H9 (cell line): ENCODE measurements around the gene DCAF7. TPM values are rescaled to one million over a fixed set of nuclear protein-coding genes. Genes with fewer than 3 reads are reported as not detected.

Experiments
- DNase-seq: peaks from one replicate; pipeline ENCODE4 v3.0.0-alpha.2; 2017
- H2AFZ ChIP-seq: one replicate; pipeline ENCODE4 v1.6.1; 2013; ENCODE audit warnings: mild to moderate bottlenecking, low read length, control low read depth, moderate library complexity
- H2AK5ac ChIP-seq: 2 replicates; pipeline ENCODE4 v1.6.1; 2013; ENCODE audit warnings: low read length, control low read depth, mixed read lengths; ENCODE audit not compliant: insufficient read length
- H2BK120ac ChIP-seq: one replicate; pipeline ENCODE4 v1.6.1; 2013; ENCODE audit warnings: low read depth, mild to moderate bottlenecking, low read length, control low read depth, inconsistent platforms; ENCODE audit not compliant: poor library complexity, severe bottlenecking
- H2BK12ac ChIP-seq: 2 replicates; pipeline ENCODE4 v1.6.1; 2013; ENCODE audit warnings: low read length, control low read depth, mixed read lengths, low read depth; ENCODE audit not compliant: insufficient read length
- H2BK15ac ChIP-seq: 2 replicates; pipeline ENCODE4 v1.6.1; 2013; ENCODE audit warnings: low read depth, low read length, control low read depth
- H2BK20ac ChIP-seq: one replicate; pipeline ENCODE4 v1.6.1; 2013; ENCODE audit warnings: low read depth, mild to moderate bottlenecking, low read length, control low read depth, inconsistent platforms; ENCODE audit not compliant: poor library complexity, severe bottlenecking
- H2BK5ac ChIP-seq: 2 replicates; pipeline ENCODE4 v1.6.1; 2013; ENCODE audit warnings: low read length, control low read depth, mixed read lengths; ENCODE audit not compliant: insufficient read length
- H3K14ac ChIP-seq: 2 replicates; pipeline ENCODE4 v1.6.1; 2013; ENCODE audit warnings: low read length, control low read depth; ENCODE audit not compliant: insufficient read depth
- H3K18ac ChIP-seq: 2 replicates; pipeline ENCODE4 v1.6.1; 2013; ENCODE audit warnings: low read depth, mild to moderate bottlenecking, mixed read lengths, low read length, control low read depth; ENCODE audit not compliant: insufficient read length
- H3K23ac ChIP-seq: 2 replicates; pipeline ENCODE4 v1.6.1; 2013; ENCODE audit warnings: low read length, control low read depth, mixed read lengths, low read depth; ENCODE audit not compliant: insufficient read length
- H3K23me2 ChIP-seq: 2 replicates; pipeline ENCODE4 v1.6.1; 2013; ENCODE audit warnings: low read depth, mild to moderate bottlenecking, mixed read lengths, low read length, control low read depth; ENCODE audit not compliant: insufficient read length, poor library complexity, severe bottlenecking
- H3K27ac ChIP-seq: 2 replicates; pipeline ENCODE4 v1.5.1; 2013; ENCODE audit warnings: low read length, control low read depth, mixed read lengths, low read depth; ENCODE audit not compliant: insufficient read length
- H3K27me3 ChIP-seq: 2 replicates; pipeline ENCODE4 v1.6.1; 2013; ENCODE audit warnings: low read length, control low read depth, inconsistent platforms; ENCODE audit not compliant: insufficient read depth
- H3K4ac ChIP-seq: 2 replicates; pipeline ENCODE4 v1.6.1; 2013; ENCODE audit warnings: low read depth, mild to moderate bottlenecking, control low read depth, inconsistent platforms, low read length, moderate library complexity
- H3K4me1 ChIP-seq: 2 replicates; pipeline ENCODE4 v1.6.1; 2013; ENCODE audit warnings: low read length, control low read depth, inconsistent platforms; ENCODE audit not compliant: insufficient read depth
- H3K4me2 ChIP-seq: 2 replicates; pipeline ENCODE4 v1.6.1; 2013; ENCODE audit warnings: low read length, control low read depth, mixed read lengths; ENCODE audit not compliant: insufficient read length, insufficient read depth
- H3K56ac ChIP-seq: 2 replicates; pipeline ENCODE4 v1.6.1; 2013; ENCODE audit warnings: low read depth, mild to moderate bottlenecking, mixed read lengths, low read length, control low read depth; ENCODE audit not compliant: insufficient read length
- H3K79me1 ChIP-seq: 2 replicates; pipeline ENCODE4 v1.6.1; 2013; ENCODE audit warnings: low read depth, mild to moderate bottlenecking, moderate library complexity, low read length, control low read depth, inconsistent platforms; ENCODE audit not compliant: insufficient read depth, poor library complexity, severe bottlenecking
- H3K79me2 ChIP-seq: 2 replicates; pipeline ENCODE4 v1.6.1; 2013; ENCODE audit warnings: low read length, control low read depth, inconsistent platforms; ENCODE audit not compliant: insufficient read depth
- H3K9ac ChIP-seq: 2 replicates; pipeline ENCODE4 v1.6.1; 2013; ENCODE audit warnings: low read length, control low read depth, mixed read lengths; ENCODE audit not compliant: insufficient read length; ENCODE audit errors: extremely low read depth
- H3K9me3 ChIP-seq: one replicate; pipeline ENCODE4 v1.6.1; 2013; ENCODE audit warnings: low read depth, low read length, inconsistent platforms; ENCODE audit not compliant: control insufficient read depth
- H3T11ph ChIP-seq: one replicate; pipeline ENCODE4 v1.6.1; 2013; ENCODE audit warnings: mild to moderate bottlenecking, low read length, control low read depth, inconsistent platforms
- H4K20me1 ChIP-seq: one replicate; pipeline ENCODE4 v1.6.1; 2013; ENCODE audit not compliant: control insufficient read depth, insufficient read length, insufficient read depth
- H4K5ac ChIP-seq: 2 replicates; pipeline ENCODE4 v1.6.1; 2013; ENCODE audit warnings: low read depth, mild to moderate bottlenecking, mixed read lengths, low read length, control low read depth; ENCODE audit not compliant: insufficient read length
- H4K8ac ChIP-seq: replicated peaks from 2 replicates; pipeline ENCODE4 v1.6.1; 2013; ENCODE audit warnings: low read length, control low read depth, mixed read lengths, low read depth; ENCODE audit not compliant: insufficient read length
- H4K91ac ChIP-seq: 2 replicates; pipeline ENCODE4 v1.6.1; 2013; ENCODE audit warnings: low read depth, mild to moderate bottlenecking, moderate library complexity, mixed read lengths, low read length, control low read depth; ENCODE audit not compliant: insufficient read length
- H3K27ac Mint-ChIP-seq, 3 experiments: 2 replicates in 2 of 3; 3 replicates in 1 of 3; pipeline ENCODE4 v1.8.0; 2020 to 2021; ENCODE audit warnings: mixed read lengths in 3 of 3, mild to moderate bottlenecking in 1 of 3, moderate library complexity in 1 of 3
- H3K27me3 Mint-ChIP-seq: 2 replicates; pipeline ENCODE4 v1.8.0; 2021; ENCODE audit warnings: low read depth, mild to moderate bottlenecking, moderate library complexity, mixed read lengths
- H3K36me3 Mint-ChIP-seq, 3 experiments: 2 replicates in 2 of 3; 3 replicates in 1 of 3; pipeline ENCODE4 v1.8.0; 2020 to 2021; ENCODE audit warnings: low read depth in 3 of 3, mixed read lengths in 3 of 3; ENCODE audit not compliant: insufficient read depth in 1 of 3
- H3K4me1 Mint-ChIP-seq, 2 experiments: 2 replicates each; pipeline ENCODE4 v1.8.0; 2020; ENCODE audit warnings: mixed read lengths in 2 of 2
- H3K4me3 Mint-ChIP-seq, 2 experiments: 2 replicates in 1 of 2; 3 replicates in 1 of 2; pipeline ENCODE4 v1.8.0; 2020 to 2021; ENCODE audit warnings: mild to moderate bottlenecking in 2 of 2, mixed read lengths in 2 of 2, moderate library complexity in 1 of 2
- H3K9me3 Mint-ChIP-seq, 2 experiments: 2 replicates in 1 of 2; 3 replicates in 1 of 2; pipeline ENCODE4 v1.8.0; 2020; ENCODE audit warnings: mild to moderate bottlenecking in 2 of 2, mixed read lengths in 2 of 2, moderate library complexity in 1 of 2
- WGBS: extraction: QIAGEN DNeasy Blood & Tissue Kit; methylation state at CpG from one replicate; pipeline ENCODE4 v1.1.7; 2013; ENCODE audit warnings: missing lambda C conversion rate, low lambda C conversion rate, mixed read lengths; ENCODE audit not compliant: insufficient read length; ENCODE audit errors: extremely low coverage; 5-methylcytosine and 5-hydroxymethylcytosine counted together
- total RNA-seq: library from RNA; stranded (reverse); gene quantifications from 2 replicates; pipeline ENCODE4 v1.2.1, GENCODE V29; 2021
- TF ChIP-seq, protein P1 (sequence below): fragments of 200-600 bp; sonication (generic); conservative IDR thresholded peaks from 3 replicates; pipeline ENCODE4 v1.8.0; 2021; ENCODE audit warnings: antibody characterized with exemption, mild to moderate bottlenecking

The DCAF7 gene
- total RNA-seq, 1 experiment from 2014 or later, result 86.2 TPM

DNA sequence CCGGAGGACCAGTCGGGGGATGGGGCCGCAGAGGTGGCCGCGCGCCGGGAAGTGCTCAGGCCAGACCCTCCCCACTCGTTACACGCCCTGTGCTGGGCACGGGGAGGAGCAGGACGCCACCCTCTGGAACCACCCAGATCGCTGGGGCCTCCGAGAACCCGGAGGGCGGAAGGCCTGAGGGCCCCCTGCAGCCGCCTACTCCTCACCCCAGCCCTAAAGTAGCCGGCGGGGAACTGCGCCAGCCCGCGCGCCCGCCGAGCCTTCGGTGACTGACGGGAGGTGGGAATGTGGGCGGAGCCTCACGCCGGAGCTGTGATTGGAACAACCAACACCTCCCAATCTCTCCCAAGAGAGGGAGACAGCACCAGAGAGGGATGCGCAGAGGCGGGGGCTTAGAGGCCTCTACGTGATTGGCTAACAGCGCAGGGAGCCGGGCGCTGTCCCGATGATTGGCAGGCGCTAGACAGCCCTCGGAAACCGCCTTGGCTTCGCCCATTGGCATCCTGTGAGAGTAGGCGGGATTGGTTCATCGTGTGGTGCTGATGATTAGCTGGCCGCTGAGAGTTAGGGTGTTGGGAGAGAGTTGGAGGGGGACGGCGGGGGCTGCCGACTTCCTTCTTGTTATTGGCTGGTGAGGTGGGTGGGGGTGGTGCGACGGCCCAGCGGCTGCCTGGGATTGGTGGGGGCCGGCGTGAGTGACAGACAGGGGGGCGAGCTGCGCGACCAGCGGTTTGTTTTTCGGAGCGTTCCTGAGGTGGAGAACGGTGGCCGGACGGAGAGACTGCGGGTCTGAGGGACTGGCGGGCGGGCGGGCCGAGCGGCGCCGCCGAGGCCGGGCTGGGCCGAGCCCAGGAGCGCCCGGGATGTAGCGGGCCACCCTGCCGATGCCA, 71.7 kb downstream of the DCAF7 start, which contains the start of gene MAP3K3:
Gene MAP3K3 (plus strand): TSS at position 734 of the 890 bp plus-strand sequence. CDS start 343 bp downstream, outside the sequence.
- H4K8ac ChIP-seq, result no peak within 1 kb of the TSS
- H4K91ac ChIP-seq, result no peak within 1 kb of the TSS
- H3K23me2 ChIP-seq, result peaks cover 5% of the 10 kb centered on the region
- no peaks in the 10 kb centered on the region for H4K20me1 ChIP-seq
- H2BK120ac ChIP-seq, result no peak within 1 kb of the TSS
- no peak within 1 kb of the TSS for H2AK5ac ChIP-seq
- H3K56ac ChIP-seq, result no peak within 1 kb of the TSS
- H3K27me3 ChIP-seq, result no peaks in the 10 kb centered on the region
- no peaks in the 10 kb centered on the region; a peak in 1 of 7 replicates for H3K36me3 Mint-ChIP-seq
- WGBS, result no CpG with 5 or more reads among the region's 75 CpGs
- H2AFZ ChIP-seq, result no peak within 1 kb of the TSS
- H2BK12ac ChIP-seq, result no peak within 1 kb of the TSS
- peak; percentile 100 for DNase-seq
- H3K27me3 Mint-ChIP-seq, result peaks cover 3% of the 10 kb centered on the region
- H3K4ac ChIP-seq, result no peak within 1 kb of the TSS
- H2BK20ac ChIP-seq, result no peak within 1 kb of the TSS
- H3T11ph ChIP-seq, result no peak within 1 kb of the TSS
- peak within 1 kb of the TSS in 2 of 3 experiments; percentile 84 to 86; a peak in 6 of 7 replicates for H3K27ac Mint-ChIP-seq
- peaks cover 3% of the 10 kb centered on the region; the same call in 1 of the 2 replicates for H3K79me2 ChIP-seq
- H3K4me1 ChIP-seq, result peaks cover 3% of the 10 kb centered on the region; the same call in 1 of the 2 replicates
- H2BK15ac ChIP-seq, result no peak within 1 kb of the TSS
- H2BK5ac ChIP-seq, result no peak within 1 kb of the TSS
- TF ChIP-seq, protein P1, sequence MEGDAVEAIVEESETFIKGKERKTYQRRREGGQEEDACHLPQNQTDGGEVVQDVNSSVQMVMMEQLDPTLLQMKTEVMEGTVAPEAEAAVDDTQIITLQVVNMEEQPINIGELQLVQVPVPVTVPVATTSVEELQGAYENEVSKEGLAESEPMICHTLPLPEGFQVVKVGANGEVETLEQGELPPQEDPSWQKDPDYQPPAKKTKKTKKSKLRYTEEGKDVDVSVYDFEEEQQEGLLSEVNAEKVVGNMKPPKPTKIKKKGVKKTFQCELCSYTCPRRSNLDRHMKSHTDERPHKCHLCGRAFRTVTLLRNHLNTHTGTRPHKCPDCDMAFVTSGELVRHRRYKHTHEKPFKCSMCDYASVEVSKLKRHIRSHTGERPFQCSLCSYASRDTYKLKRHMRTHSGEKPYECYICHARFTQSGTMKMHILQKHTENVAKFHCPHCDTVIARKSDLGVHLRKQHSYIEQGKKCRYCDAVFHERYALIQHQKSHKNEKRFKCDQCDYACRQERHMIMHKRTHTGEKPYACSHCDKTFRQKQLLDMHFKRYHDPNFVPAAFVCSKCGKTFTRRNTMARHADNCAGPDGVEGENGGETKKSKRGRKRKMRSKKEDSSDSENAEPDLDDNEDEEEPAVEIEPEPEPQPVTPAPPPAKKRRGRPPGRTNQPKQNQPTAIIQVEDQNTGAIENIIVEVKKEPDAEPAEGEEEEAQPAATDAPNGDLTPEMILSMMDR, result 0 out of 3 replicates have a peak, but pooled peaks have one; percentile 9
- H3K4me1 Mint-ChIP-seq, result peaks cover 23 to 28% of the 10 kb centered on the region in 2 experiments
- H3K4me3 Mint-ChIP-seq, result peak within 1 kb of the TSS; percentile 91 to 98
- H3K14ac ChIP-seq, result peak within 1 kb of the TSS; percentile 73; the same call in 1 of the 2 replicates
- peaks cover 0 to 3% of the 10 kb centered on the region in 2 experiments; a peak in 2 of 5 replicates for H3K9me3 Mint-ChIP-seq
- no peaks in the 10 kb centered on the region for H3K9me3 ChIP-seq
- H3K18ac ChIP-seq, result peak within 1 kb of the TSS; percentile 86
- H3K4me2 ChIP-seq, result peak within 1 kb of the TSS; percentile 55
- no peak within 1 kb of the TSS for H3K23ac ChIP-seq
- H3K79me1 ChIP-seq, result peaks cover 2% of the 10 kb centered on the region
- no peak within 1 kb of the TSS for H4K5ac ChIP-seq
- H3K9ac ChIP-seq, result no peak within 1 kb of the TSS
- H3K27ac ChIP-seq, result no peak within 1 kb of the TSS
